ENCODE results near the gene TOM1L2. TPM values are rescaled to one million over a fixed set of nuclear protein-coding genes. Genes with fewer than 3 reads are reported as not detected.
A peak's percentile ranks its signal among the peaks of the same experiment; 100 is the strongest.

TOM1L2 gene
- total RNA-seq, result 100 and 178 TPM in 2 replicates
- 104 TPM for polyA plus RNA-seq (2012)

GRCh38 chr17:17972126-17972951 is at the start of gene TOM1L2, which contains the start of gene DRC3:
TOM1L2 (minus strand) TSS chr17:17972400; CDS start chr17:17972313, 87 bp downstream.
DRC3 (plus strand) TSS chr17:17972862; CDS start chr17:17977599, 4,737 bp downstream.
- DNase-seq (ENCODE audit: low read depth), result peak; percentile 100

- DNase-seq (ENCODE audit: low read depth), result no peak
Observed at GRCh38 chr17:18021372-18021771, 49.2 kb upstream of the TOM1L2 start.

GRCh38 chr17:18020971-18021370 is 48.8 kb upstream of the TOM1L2 start:
- DNase-seq (ENCODE audit: low read depth), result no peak

GRCh38 chr17:18019838-18020154 is 47.6 kb upstream of the TOM1L2 start:
- DNase-seq (ENCODE audit: low read depth), result no peak

- DNase-seq (ENCODE audit: low read depth), result no peak
Observed at GRCh38 chr17:18018411-18018921, 46.3 kb upstream of the TOM1L2 start.

- DNase-seq (ENCODE audit: low read depth), result no peak
Observed at GRCh38 chr17:18017958-18018357, 45.8 kb upstream of the TOM1L2 start.

GRCh38 chr17:18016426-18016825 is 44.2 kb upstream of the TOM1L2 start:
- DNase-seq (ENCODE audit: low read depth), result no peak

- DNase-seq (ENCODE audit: low read depth), result no peak
Observed at GRCh38 chr17:18015593-18015992, 43.4 kb upstream of the TOM1L2 start.

- no peak for DNase-seq (ENCODE audit: low read depth)
Observed at GRCh38 chr17:18014006-18014405, 41.8 kb upstream of the TOM1L2 start.

GRCh38 chr17:18011286-18011685 is 39.1 kb upstream of the TOM1L2 start:
- DNase-seq (ENCODE audit: low read depth), result no peak

GRCh38 chr17:18009609-18010420 is 37.6 kb upstream of the TOM1L2 start:
- peak; percentile 88 for DNase-seq (ENCODE audit: low read depth)

GRCh38 chr17:18008496-18009268 is 36.5 kb upstream of the TOM1L2 start:
- peak; percentile 84 for DNase-seq (ENCODE audit: low read depth)

GRCh38 chr17:18006495-18007239 is 34.5 kb upstream of the TOM1L2 start:
- no peak for DNase-seq (ENCODE audit: low read depth)

GRCh38 chr17:18005496-18005895 is 33.3 kb upstream of the TOM1L2 start:
- DNase-seq (ENCODE audit: low read depth), result no peak

- DNase-seq (ENCODE audit: low read depth), result no peak
Observed at GRCh38 chr17:18004884-18005305, 32.7 kb upstream of the TOM1L2 start.

- peak; percentile 77 for DNase-seq (ENCODE audit: low read depth)
Observed at GRCh38 chr17:18004345-18004744, 32.1 kb upstream of the TOM1L2 start.

GRCh38 chr17:18002171-18002570 is 30.0 kb upstream of the TOM1L2 start:
- DNase-seq (ENCODE audit: low read depth), result no peak

- DNase-seq (ENCODE audit: low read depth), result no peak
Observed at GRCh38 chr17:18000030-18000408, 27.8 kb upstream of the TOM1L2 start.

- DNase-seq (ENCODE audit: low read depth), result no peak
Observed at GRCh38 chr17:17999364-18000029, 27.3 kb upstream of the TOM1L2 start.

- DNase-seq (ENCODE audit: low read depth), result no peak
Observed at GRCh38 chr17:17998934-17999333, 26.7 kb upstream of the TOM1L2 start.
